Parathyroid adenoma (tissue), 2 donors: ENCODE measurements around the gene TIGD6.
"Not testable (repeated sequence)": the region's sequence is repeated elsewhere in the genome, so short reads cannot be mapped to it uniquely, and the experiment has no call there.

Experiments used
- H2AFZ ChIP-seq: fragments of 300-600 bp; sonication (generic); one replicate; pipeline ENCODE4 v1.7.0; 2017; ENCODE audit warnings: antibody characterized with exemption, mild to moderate bottlenecking
- H3K27ac ChIP-seq: fragments of 300-600 bp; sonication (generic); one replicate; pipeline ENCODE4 v1.7.0; 2017
- H3K27me3 ChIP-seq: fragments of 300-600 bp; sonication (generic); one replicate; pipeline ENCODE4 v1.7.0; 2017; ENCODE audit warnings: low read length; ENCODE audit not compliant: control insufficient read depth, insufficient read depth
- H3K36me3 ChIP-seq: fragments of 300-600 bp; sonication (generic); one replicate; pipeline ENCODE4 v1.7.0; 2017; ENCODE audit warnings: low read length; ENCODE audit not compliant: control insufficient read depth, insufficient read depth
- H3K4me1 ChIP-seq: fragments of 300-600 bp; sonication (generic); one replicate; pipeline ENCODE4 v1.7.0; 2017; ENCODE audit warnings: control low read depth
- H3K4me2 ChIP-seq: fragments of 300-600 bp; sonication (generic); one replicate; pipeline ENCODE4 v1.7.0; 2017; ENCODE audit warnings: low read length
- H3K4me3 ChIP-seq: fragments of 300-600 bp; sonication (generic); one replicate; pipeline ENCODE4 v1.7.0; 2017; ENCODE audit warnings: low read depth, low read length
- H3K79me2 ChIP-seq: fragments of 300-600 bp; sonication (generic); one replicate; pipeline ENCODE4 v1.7.0; 2017; ENCODE audit warnings: control low read depth
- H3K9ac ChIP-seq: fragments of 300-600 bp; sonication (generic); one replicate; pipeline ENCODE4 v1.7.0; 2017; ENCODE audit warnings: mild to moderate bottlenecking
- H3K9me3 ChIP-seq: fragments of 300-600 bp; sonication (generic); one replicate; pipeline ENCODE4 v1.7.0; 2017; ENCODE audit warnings: low read length; ENCODE audit not compliant: control insufficient read depth
- CTCF ChIP-seq: fragments of 300-600 bp; sonication (generic); IDR thresholded peaks from one replicate; pipeline ENCODE4 v1.7.0; 2017; ENCODE audit warnings: antibody characterized with exemption, mild to moderate bottlenecking
- donor health status: primary hyperparathyroidism.

Gene TIGD6

GRCh38 chr5:150035139-150035895, 34.9 kb upstream of the TIGD6 start:
- peak overlapping the region; percentile 7 for H3K4me2 ChIP-seq
- H3K4me3 ChIP-seq: no peak overlapping the region
- no peak for TF ChIP-seq CTCF
- no peaks in the 10 kb centered on the region for H3K36me3 ChIP-seq
- no peaks in the 10 kb centered on the region for H3K9me3 ChIP-seq
- no peak overlapping the region for H2AFZ ChIP-seq
- H3K27me3 ChIP-seq: no peaks in the 10 kb centered on the region
- H3K27ac ChIP-seq: no peak overlapping the region
- H3K9ac ChIP-seq: no peak overlapping the region
- no peaks in the 10 kb centered on the region for H3K4me1 ChIP-seq
- peaks cover 4% of the 10 kb centered on the region for H3K79me2 ChIP-seq

GRCh38 chr5:150034662-150035061, 34.2 kb upstream of the TIGD6 start:
- TF ChIP-seq CTCF: no peak
- H2AFZ ChIP-seq: no peak overlapping the region
- no peaks in the 10 kb centered on the region for H3K9me3 ChIP-seq
- no peak overlapping the region for H3K4me2 ChIP-seq
- peaks cover 6% of the 10 kb centered on the region for H3K79me2 ChIP-seq
- no peak overlapping the region for H3K9ac ChIP-seq
- H3K4me3 ChIP-seq: no peak overlapping the region
- no peak overlapping the region for H3K27ac ChIP-seq
- H3K27me3 ChIP-seq: no peaks in the 10 kb centered on the region
- no peaks in the 10 kb centered on the region for H3K4me1 ChIP-seq
- H3K36me3 ChIP-seq: no peaks in the 10 kb centered on the region

- TF ChIP-seq CTCF: no peak
- no peaks in the 10 kb centered on the region for H3K4me1 ChIP-seq
- H3K9me3 ChIP-seq: no peaks in the 10 kb centered on the region
- no peak overlapping the region for H2AFZ ChIP-seq
- H3K9ac ChIP-seq: no peak overlapping the region
- no peak overlapping the region for H3K27ac ChIP-seq
- H3K36me3 ChIP-seq: no peaks in the 10 kb centered on the region
- H3K4me2 ChIP-seq: no peak overlapping the region
- no peak overlapping the region for H3K4me3 ChIP-seq
- peaks cover 6% of the 10 kb centered on the region for H3K79me2 ChIP-seq
- no peaks in the 10 kb centered on the region for H3K27me3 ChIP-seq
Observed at GRCh38 chr5:150033334-150033733, 32.9 kb upstream of the TIGD6 start.

- not testable (repeated sequence) for H3K27me3 ChIP-seq, H3K9ac ChIP-seq, H3K9me3 ChIP-seq, H3K4me3 ChIP-seq, H3K36me3 ChIP-seq, H3K4me2 ChIP-seq, H2AFZ ChIP-seq, H3K27ac ChIP-seq, H3K4me1 ChIP-seq
- peaks cover 16% of the 10 kb centered on the region for H3K79me2 ChIP-seq
Observed at GRCh38 chr5:150028047-150028446, 27.6 kb upstream of the TIGD6 start.

- H3K27ac ChIP-seq: no peak overlapping the region
- no peak for TF ChIP-seq CTCF
- H3K36me3 ChIP-seq: no peaks in the 10 kb centered on the region
- no peaks in the 10 kb centered on the region for H3K9me3 ChIP-seq
- no peak overlapping the region for H3K4me3 ChIP-seq
- H3K9ac ChIP-seq: no peak overlapping the region
- no peak overlapping the region for H2AFZ ChIP-seq
- no peaks in the 10 kb centered on the region for H3K27me3 ChIP-seq
- no peak overlapping the region for H3K4me2 ChIP-seq
- H3K4me1 ChIP-seq: peaks cover 6% of the 10 kb centered on the region
- H3K79me2 ChIP-seq: peaks cover 16% of the 10 kb centered on the region
Observed at GRCh38 chr5:150026682-150027172, 26.3 kb upstream of the TIGD6 start.
